ENCODE results near the gene HASPIN.

GRCh38 chr17:3710951-3711383, 12.7 kb upstream of the HASPIN start:
- no peak for TF ChIP-seq JUN (IDR thresholded peaks at IDR 0.05; ENCODE audit: low read depth, low read length)
- TF ChIP-seq EZH2 (IDR thresholded peaks at IDR 0.05; ENCODE audit: low read depth, low read length, severe bottlenecking) = no peak
- TF ChIP-seq CTCF (IDR thresholded peaks at IDR 0.05; ENCODE audit: control extremely low read depth in 1 of 3, insufficient read depth in 1 of 3, low read depth in 1 of 3, low read length in 3 of 3) = no peak
- no peak for TF ChIP-seq ATF3 (IDR thresholded peaks at IDR 0.05; ENCODE audit: insufficient read depth, low read depth, low read length)
- TF ChIP-seq MAX (IDR thresholded peaks at IDR 0.05) = no peak

Measured in H1 (cell line).